GM12864 (cell line): ENCODE measurements around the gene SMKR1.

Source experiments
- DNase-seq: peaks from one replicate; pipeline ENCODE4 v3.0.0-alpha.2; 2011; ENCODE audit warnings: low read depth
- H3K4me3 ChIP-seq: 2 replicates; pipeline ENCODE4 v1.5.1; 2011; ENCODE audit warnings: mild to moderate bottlenecking, low read depth, low read length, control low read depth
- TF ChIP-seq, protein P1 (sequence below): IDR thresholded peaks from 2 replicates; pipeline ENCODE4 v1.5.1; 2011; ENCODE audit warnings: low read depth, mild to moderate bottlenecking, moderate library complexity, low read length, control low read depth, inconsistent platforms; ENCODE audit errors: missing control alignments

Gene SMKR1

DNA sequence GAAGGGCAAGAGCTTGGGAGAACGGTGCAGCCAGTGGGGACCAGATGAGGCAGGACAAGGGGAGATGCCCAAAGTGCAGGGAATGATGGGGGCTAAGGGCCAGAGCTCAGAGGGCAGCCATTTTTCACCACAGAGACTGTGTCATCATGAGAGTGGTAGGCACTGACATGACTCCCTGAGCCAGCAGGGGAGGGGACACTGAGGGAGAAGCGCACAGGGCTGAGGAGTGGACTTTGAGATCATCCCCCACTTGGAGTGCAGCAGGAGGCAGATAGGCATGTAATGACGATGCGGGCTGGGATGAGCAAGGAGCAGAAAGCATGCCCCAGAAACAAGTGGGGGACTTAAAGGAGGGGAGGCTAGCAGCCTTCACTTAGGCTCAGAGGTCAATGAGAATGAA, 5.2 kb upstream of the SMKR1 start:
- DNase-seq: no peak
- TF ChIP-seq, protein P1, sequence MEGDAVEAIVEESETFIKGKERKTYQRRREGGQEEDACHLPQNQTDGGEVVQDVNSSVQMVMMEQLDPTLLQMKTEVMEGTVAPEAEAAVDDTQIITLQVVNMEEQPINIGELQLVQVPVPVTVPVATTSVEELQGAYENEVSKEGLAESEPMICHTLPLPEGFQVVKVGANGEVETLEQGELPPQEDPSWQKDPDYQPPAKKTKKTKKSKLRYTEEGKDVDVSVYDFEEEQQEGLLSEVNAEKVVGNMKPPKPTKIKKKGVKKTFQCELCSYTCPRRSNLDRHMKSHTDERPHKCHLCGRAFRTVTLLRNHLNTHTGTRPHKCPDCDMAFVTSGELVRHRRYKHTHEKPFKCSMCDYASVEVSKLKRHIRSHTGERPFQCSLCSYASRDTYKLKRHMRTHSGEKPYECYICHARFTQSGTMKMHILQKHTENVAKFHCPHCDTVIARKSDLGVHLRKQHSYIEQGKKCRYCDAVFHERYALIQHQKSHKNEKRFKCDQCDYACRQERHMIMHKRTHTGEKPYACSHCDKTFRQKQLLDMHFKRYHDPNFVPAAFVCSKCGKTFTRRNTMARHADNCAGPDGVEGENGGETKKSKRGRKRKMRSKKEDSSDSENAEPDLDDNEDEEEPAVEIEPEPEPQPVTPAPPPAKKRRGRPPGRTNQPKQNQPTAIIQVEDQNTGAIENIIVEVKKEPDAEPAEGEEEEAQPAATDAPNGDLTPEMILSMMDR: no peak
- no peak overlapping the region for H3K4me3 ChIP-seq

DNA sequence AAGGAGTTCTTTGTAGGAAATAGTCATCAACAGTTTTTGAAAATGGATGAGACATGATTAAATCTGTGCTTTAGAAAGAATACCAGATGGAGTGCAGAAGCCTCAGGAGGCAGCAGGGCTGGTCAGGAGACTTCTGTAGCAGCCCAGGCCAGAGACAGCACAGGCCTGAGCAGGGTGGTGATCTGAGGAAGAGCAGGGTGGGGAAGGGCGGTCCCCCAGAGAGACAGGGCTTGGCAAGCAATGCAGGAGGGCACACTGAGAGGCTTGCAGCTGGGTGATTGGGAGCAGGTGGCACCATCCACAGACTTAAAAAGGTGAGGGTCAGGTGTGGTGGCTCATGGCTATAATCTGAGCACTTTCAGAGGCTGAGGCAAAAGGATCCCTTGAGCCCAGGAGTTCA, 4.3 kb upstream of the SMKR1 start:
- TF ChIP-seq, protein P1: no peak
- H3K4me3 ChIP-seq: no peak overlapping the region
- DNase-seq: no peak

DNA sequence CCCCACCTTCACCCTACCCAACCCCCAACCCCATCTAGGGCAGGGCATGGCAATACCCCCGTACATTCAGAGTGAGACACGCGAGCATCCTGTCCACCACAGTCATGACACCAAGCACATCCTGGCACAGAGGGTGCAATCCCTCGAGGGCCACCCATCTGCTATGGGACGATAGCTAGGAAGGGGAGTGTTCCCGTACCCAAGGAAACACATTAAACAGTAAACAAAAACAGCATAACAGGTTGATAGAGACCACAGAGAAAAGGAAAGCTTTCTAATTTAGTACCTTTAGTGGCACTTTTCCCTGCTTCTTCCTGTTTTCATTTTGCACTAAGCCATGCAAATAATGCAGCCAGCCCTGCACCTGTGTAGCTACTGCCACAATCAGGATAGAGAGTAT, 2.3 kb upstream of the SMKR1 start:
- TF ChIP-seq, protein P1: no peak
- H3K4me3 ChIP-seq: no peak overlapping the region
- no peak for DNase-seq

DNA sequence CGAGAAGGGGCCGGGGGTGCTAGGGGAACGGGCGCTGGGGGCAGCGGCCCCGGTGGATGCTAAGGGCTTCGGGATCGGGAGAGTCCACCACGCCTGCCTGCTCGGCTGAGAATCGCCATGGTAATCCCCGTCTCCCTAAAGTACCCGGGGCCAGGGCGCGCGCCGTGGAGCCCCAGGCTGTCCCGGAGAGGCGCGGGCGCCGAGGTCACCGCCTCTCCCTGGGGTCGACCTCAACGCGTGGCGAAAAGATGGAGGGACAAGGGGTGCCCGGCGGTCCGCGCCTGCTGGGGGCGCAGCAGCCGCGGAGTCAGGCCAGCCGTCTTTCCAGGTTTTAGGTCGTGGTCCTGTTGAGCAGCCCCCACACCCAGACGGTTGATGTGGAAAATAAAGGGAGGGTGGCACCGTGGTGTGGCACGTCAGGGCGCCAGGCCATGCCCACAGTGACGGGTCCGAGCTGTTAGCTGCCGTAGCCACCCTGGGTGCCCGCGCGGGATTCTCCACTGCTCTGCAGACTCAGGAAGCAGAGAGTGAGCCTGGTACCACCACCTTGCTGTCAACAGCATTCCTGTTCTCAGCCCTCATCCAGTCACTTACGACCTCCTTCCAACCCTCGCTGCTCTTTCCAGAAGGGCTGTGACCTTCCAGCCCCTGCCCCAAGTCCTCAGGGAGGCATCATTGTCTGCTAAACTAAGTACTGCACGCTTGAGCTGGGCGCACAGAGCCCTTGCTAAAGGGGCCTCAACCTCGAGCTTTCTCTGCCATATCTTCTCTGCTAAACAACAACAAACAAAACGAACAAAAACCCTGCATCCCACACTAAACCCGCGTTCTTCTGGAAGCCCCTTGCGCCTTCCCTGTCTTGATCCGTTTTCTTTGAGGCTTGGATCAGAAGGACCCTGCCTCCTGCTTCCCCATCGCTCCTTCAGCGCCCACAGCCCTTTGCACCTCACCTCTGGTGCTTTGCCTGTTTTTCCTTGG, 666 bp downstream of the SMKR1 start:
- H3K4me3 ChIP-seq: peak overlapping the region; percentile 61
- DNase-seq: no peak
- TF ChIP-seq, protein P1: no peak

DNA sequence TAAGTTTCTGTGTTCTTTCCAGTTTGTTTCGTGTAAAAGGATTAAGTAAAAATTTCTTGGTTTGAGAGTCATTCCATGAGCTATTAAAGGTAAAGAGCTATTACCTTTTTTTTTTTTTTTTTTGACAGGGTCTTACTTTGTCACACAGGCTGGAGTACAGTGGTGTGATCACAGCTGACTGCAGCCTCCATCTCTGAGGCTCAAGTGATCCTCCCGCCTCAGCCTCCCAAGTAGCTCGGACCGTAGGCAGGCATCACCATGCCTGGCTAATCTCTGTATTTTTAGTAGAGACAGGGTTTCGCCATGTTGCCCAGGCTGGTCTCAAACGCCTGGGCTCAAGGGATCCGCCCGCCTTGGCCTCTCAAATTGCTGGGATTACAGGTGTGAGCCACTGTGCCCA, 1.4 kb downstream of the SMKR1 start:
- TF ChIP-seq, protein P1: no peak
- DNase-seq: no peak
- no peak overlapping the region for H3K4me3 ChIP-seq

DNA sequence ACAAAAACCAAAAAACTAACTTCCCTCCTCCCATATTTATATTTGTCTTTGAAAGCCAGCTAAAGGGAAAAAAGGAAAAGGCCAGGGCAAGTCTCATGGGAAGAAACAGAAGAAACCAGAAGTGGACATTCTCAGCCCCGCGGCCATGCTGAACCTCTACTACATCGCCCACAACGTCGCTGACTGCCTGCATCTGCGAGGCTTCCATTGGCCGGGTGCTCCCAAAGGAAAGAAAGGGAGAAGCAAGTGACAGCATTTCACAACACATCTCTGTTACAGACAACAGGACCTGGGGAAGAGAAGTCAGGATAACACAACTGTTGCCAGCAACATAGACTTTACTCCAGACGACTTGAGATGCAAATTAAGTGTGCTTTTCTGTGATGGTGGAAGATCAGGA, 9.9 kb downstream of the SMKR1 start:
- no peak overlapping the region for H3K4me3 ChIP-seq
- TF ChIP-seq, protein P1: no peak
- no peak for DNase-seq

DNA sequence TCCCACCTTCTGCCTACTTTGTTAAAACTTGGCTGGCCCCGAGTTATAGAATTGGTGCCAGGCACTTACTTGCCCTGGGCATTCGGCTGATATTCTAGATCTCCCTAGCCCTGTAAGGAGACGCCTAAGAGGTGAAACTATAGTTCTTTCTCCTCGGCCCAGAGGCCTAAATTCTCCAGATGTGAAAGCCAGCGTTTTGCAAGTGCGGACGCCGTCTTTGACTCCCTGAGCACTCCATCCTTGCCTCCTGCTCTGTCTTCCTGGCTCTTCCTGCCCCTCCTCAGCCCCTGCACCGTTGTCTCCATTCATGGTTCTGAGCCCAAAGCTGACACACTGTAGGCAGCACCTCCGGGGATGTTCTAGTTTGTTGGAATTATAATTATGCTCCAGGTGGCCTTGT, 11.2 kb downstream of the SMKR1 start:
- H3K4me3 ChIP-seq: no peak overlapping the region
- no peak for DNase-seq
- TF ChIP-seq, protein P1: no peak
